Activated CD4-positive, alpha-beta memory T cell treated with anti-CD3 and anti-CD28 coated beads, Interleukin-2, amount 10 ng/mL, durations not matched to agents 7 days and 5 days (primary cell): Measurements from ENCODE around the gene USP40. TPM values are rescaled to one million over a fixed set of nuclear protein-coding genes. Genes with fewer than 3 reads are reported as not detected.

Experiments
- CTCF ChIA-PET: fragments of 350-600 bp; sonication (Branson Sonifier 250); formaldehyde crosslinking; loops from one replicate; lab custom pipeline; 2021; ENCODE audit warnings: antibody characterized with exemption, inconsistent platforms; lab: Charles Lee
- POLR2A ChIA-PET: fragments of 350-600 bp; sonication (Branson Sonifier 250); formaldehyde crosslinking; loops from one replicate; lab custom pipeline; 2021; ENCODE audit warnings: antibody characterized with exemption; lab: Charles Lee
- DNase-seq: peaks from one replicate; pipeline ENCODE4 v3.0.0-alpha.2; 2020
- H3K27ac Mint-ChIP-seq: one replicate; pipeline ENCODE4 v1.8.0; 2021; ENCODE audit warnings: mild to moderate bottlenecking, mixed read lengths
- H3K27me3 Mint-ChIP-seq: one replicate; pipeline ENCODE4 v1.8.0; 2021; ENCODE audit warnings: mixed read lengths
- H3K36me3 Mint-ChIP-seq: one replicate; pipeline ENCODE4 v1.8.0; 2021; ENCODE audit warnings: low read depth, mixed read lengths
- H3K4me1 Mint-ChIP-seq: one replicate; pipeline ENCODE4 v1.8.0; 2021; ENCODE audit warnings: mixed read lengths
- H3K4me3 Mint-ChIP-seq: one replicate; pipeline ENCODE4 v1.8.0; 2021; ENCODE audit warnings: mild to moderate bottlenecking, mixed read lengths
- H3K9me3 Mint-ChIP-seq: one replicate; pipeline ENCODE4 v1.8.0; 2021; ENCODE audit warnings: mixed read lengths
- total RNA-seq, 2 experiments: library from RNA; stranded (reverse); gene quantifications; one replicate each; pipeline ENCODE4 v1.2.3, GENCODE V29; 2021

The USP40 gene
- total RNA-seq, 2 experiments from 2014 or later, result 17.1 to 18.9 TPM

GRCh38 chr2:233487748-233488345 lies 78.7 kb downstream of the USP40 start:
- no peak overlapping the region for H3K27ac Mint-ChIP-seq
- peaks cover 7% of the 10 kb centered on the region for H3K36me3 Mint-ChIP-seq
- H3K4me3 Mint-ChIP-seq, result no peak overlapping the region
- no peaks in the 10 kb centered on the region for H3K4me1 Mint-ChIP-seq
- H3K27me3 Mint-ChIP-seq, result no peaks in the 10 kb centered on the region
- ChIA-PET CTCF (no interaction called here), POLR2A (no interaction called here)
- no peak for DNase-seq
- no peaks in the 10 kb centered on the region for H3K9me3 Mint-ChIP-seq

- DNase-seq, result no peak
- POLR2A ChIA-PET, result no interaction called here
- Mint-ChIP-seq H3K4me3 (no peak overlapping the region), H3K9me3 (no peaks in the 10 kb centered on the region), H3K36me3 (peaks cover 7% of the 10 kb centered on the region), H3K27ac (no peak overlapping the region), H3K4me1 (no peaks in the 10 kb centered on the region), H3K27me3 (no peaks in the 10 kb centered on the region)
- CTCF ChIA-PET, result no interaction called here
Observed at GRCh38 chr2:233486778-233487552, 79.6 kb downstream of the USP40 start.

GRCh38 chr2:233486357-233486756 lies 80.2 kb downstream of the USP40 start:
- no peaks in the 10 kb centered on the region for H3K4me1 Mint-ChIP-seq
- H3K4me3 Mint-ChIP-seq, result no peak overlapping the region
- no peak for DNase-seq
- CTCF ChIA-PET, result no interaction called here
- no peak overlapping the region for H3K27ac Mint-ChIP-seq
- H3K27me3 Mint-ChIP-seq, result no peaks in the 10 kb centered on the region
- H3K9me3 Mint-ChIP-seq, result no peaks in the 10 kb centered on the region
- POLR2A ChIA-PET, result no interaction called here
- peaks cover 7% of the 10 kb centered on the region for H3K36me3 Mint-ChIP-seq

- no peak for DNase-seq
- H3K27me3 Mint-ChIP-seq, result no peaks in the 10 kb centered on the region
- no peak overlapping the region for H3K27ac Mint-ChIP-seq
- no peak overlapping the region for H3K4me3 Mint-ChIP-seq
- ChIA-PET POLR2A (no interaction called here), CTCF (no interaction called here)
- H3K36me3 Mint-ChIP-seq, result peaks cover 6% of the 10 kb centered on the region
- H3K4me1 Mint-ChIP-seq, result no peaks in the 10 kb centered on the region
- no peaks in the 10 kb centered on the region for H3K9me3 Mint-ChIP-seq
Observed at GRCh38 chr2:233485726-233486125, 80.9 kb downstream of the USP40 start.

GRCh38 chr2:233482616-233483015 lies 84.0 kb downstream of the USP40 start:
- H3K4me1 Mint-ChIP-seq, result no peaks in the 10 kb centered on the region
- no peaks in the 10 kb centered on the region for H3K27me3 Mint-ChIP-seq
- no peak for DNase-seq
- H3K9me3 Mint-ChIP-seq, result no peaks in the 10 kb centered on the region
- no peak overlapping the region for H3K4me3 Mint-ChIP-seq
- ChIA-PET CTCF (no interaction called here), POLR2A (no interaction called here)
- peaks cover 5% of the 10 kb centered on the region for H3K36me3 Mint-ChIP-seq
- no peak overlapping the region for H3K27ac Mint-ChIP-seq

GRCh38 chr2:233481368-233482142 lies 85.0 kb downstream of the USP40 start:
- Mint-ChIP-seq H3K27ac (no peak overlapping the region), H3K9me3 (no peaks in the 10 kb centered on the region), H3K27me3 (no peaks in the 10 kb centered on the region), H3K4me3 (no peak overlapping the region), H3K4me1 (no peaks in the 10 kb centered on the region), H3K36me3 (peaks cover 4% of the 10 kb centered on the region)
- POLR2A ChIA-PET, result interaction anchor here (1.5 kb wide), 1 partner anchor 15 kb away, joined by 3 read pairs; no protein-coding TSS in a partner anchor
- no peak for DNase-seq
- CTCF ChIA-PET, result no interaction called here

GRCh38 chr2:233480490-233481202 lies 85.9 kb downstream of the USP40 start:
- ChIA-PET CTCF (no interaction called here), POLR2A (interaction anchor here (1.5 kb wide), 1 partner anchor 16 kb away, joined by 3 read pairs; no protein-coding TSS in a partner anchor)
- Mint-ChIP-seq H3K27me3 (no peaks in the 10 kb centered on the region), H3K4me1 (no peaks in the 10 kb centered on the region), H3K36me3 (no peaks in the 10 kb centered on the region), H3K4me3 (no peak overlapping the region), H3K27ac (no peak overlapping the region), H3K9me3 (no peaks in the 10 kb centered on the region)
- no peak for DNase-seq

- DNase-seq, result no peak
- POLR2A ChIA-PET, result no interaction called here
- CTCF ChIA-PET, result no interaction called here
- Mint-ChIP-seq H3K4me1 (no peaks in the 10 kb centered on the region), H3K4me3 (no peak overlapping the region), H3K36me3 (no peaks in the 10 kb centered on the region), H3K27ac (no peak overlapping the region), H3K9me3 (no peaks in the 10 kb centered on the region), H3K27me3 (no peaks in the 10 kb centered on the region)
Observed at GRCh38 chr2:233479616-233480489, 86.7 kb downstream of the USP40 start.

GRCh38 chr2:233477548-233478433 lies 88.8 kb downstream of the USP40 start:
- no peak overlapping the region for H3K27ac Mint-ChIP-seq
- POLR2A ChIA-PET, result no interaction called here
- no peaks in the 10 kb centered on the region for H3K27me3 Mint-ChIP-seq
- CTCF ChIA-PET, result no interaction called here
- no peaks in the 10 kb centered on the region for H3K4me1 Mint-ChIP-seq
- no peak overlapping the region for H3K4me3 Mint-ChIP-seq
- peaks cover 2% of the 10 kb centered on the region for H3K36me3 Mint-ChIP-seq
- H3K9me3 Mint-ChIP-seq, result no peaks in the 10 kb centered on the region
- peak; percentile 5 for DNase-seq

GRCh38 chr2:233476651-233477547 lies 89.7 kb downstream of the USP40 start:
- Mint-ChIP-seq H3K27me3 (no peaks in the 10 kb centered on the region), H3K4me1 (no peaks in the 10 kb centered on the region), H3K9me3 (no peaks in the 10 kb centered on the region), H3K27ac (no peak overlapping the region), H3K36me3 (peaks cover 10% of the 10 kb centered on the region), H3K4me3 (no peak overlapping the region)
- DNase-seq, result peak; percentile 14
- CTCF ChIA-PET, result interaction anchor here (1.4 kb wide), 1 partner anchor 34 kb away, joined by 4 read pairs; no protein-coding TSS in a partner anchor
- POLR2A ChIA-PET, result no interaction called here

- H3K9me3 Mint-ChIP-seq, result no peaks in the 10 kb centered on the region
- POLR2A ChIA-PET, result no interaction called here
- no peak overlapping the region for H3K27ac Mint-ChIP-seq
Observed at GRCh38 chr2:233476063-233476410, 90.5 kb downstream of the USP40 start.

More at GRCh38 chr2:233476063-233476410, 90.5 kb downstream of the USP40 start:
- DNase-seq, result peak; percentile 8
- Mint-ChIP-seq H3K27me3 (no peaks in the 10 kb centered on the region), H3K36me3 (peaks cover 12% of the 10 kb centered on the region), H3K4me1 (no peaks in the 10 kb centered on the region), H3K4me3 (no peak overlapping the region)
- CTCF ChIA-PET, result interaction anchor here (1.4 kb wide), 1 partner anchor 33 kb away, joined by 4 read pairs; no protein-coding TSS in a partner anchor
